Measurements from ENCODE around the gene PIGW. TPM values are rescaled to one million over a fixed set of nuclear protein-coding genes. Genes with fewer than 3 reads are reported as not detected.

Gene PIGW
- total and polyA plus RNA-seq, 2 experiments from 2014 or later, result 5.5 to 15.8 TPM

GRCh38 chr17:36546418-36547093 lies 11.8 kb downstream of the PIGW start:
- peaks cover 6% of the 10 kb centered on the region for H3K36me3 Mint-ChIP-seq (ENCODE audit: low read depth)
- H3K27ac Mint-ChIP-seq, result peak overlapping the region; percentile 98
- H3F3A ChIP-seq (replicated peaks; ENCODE audit: low read depth), result peaks cover 9% of the 10 kb centered on the region
- TF ChIP-seq CREB1 (CRISPR knock-in tag; IDR thresholded peaks at IDR 0.05; ENCODE audit: low read depth), result no peak
- TF ChIP-seq ZNF462 (CRISPR knock-in tag; IDR thresholded peaks at IDR 0.05), result no peak
- TF ChIP-seq EZH2 (IDR thresholded peaks at IDR 0.05; ENCODE audit: low read depth, unreplicated experiment), result no peak
- no peak for TF ChIP-seq JUNB (IDR thresholded peaks at IDR 0.05; ENCODE audit: unreplicated experiment)
- TF ChIP-seq ETS1 (IDR thresholded peaks at IDR 0.05), result no peak
- no peak for TF ChIP-seq EZH2phosphoT487 (IDR thresholded peaks at IDR 0.05; ENCODE audit: unreplicated experiment)
- TF ChIP-seq NANOG (IDR thresholded peaks at IDR 0.05; ENCODE audit: borderline replicate concordance), result no peak
- no peak for TF ChIP-seq POLR2AphosphoS5 (IDR thresholded peaks at IDR 0.05; ENCODE audit: low read depth)
- no peak for TF ChIP-seq CTCF (conservative IDR thresholded peaks at IDR 0.05; ENCODE audit: low read depth in 2 of 2)
- TF ChIP-seq STAT1 (IDR thresholded peaks at IDR 0.05; ENCODE audit: unreplicated experiment), result no peak
- no peaks in the 10 kb centered on the region for H3K9me3 Mint-ChIP-seq
- DNase-seq (ENCODE audit: low spot score) (no peak), ATAC-seq (no peak)
- H3K79me2 ChIP-seq (replicated peaks; ENCODE audit: insufficient read depth), result peaks cover 70% of the 10 kb centered on the region
- H3K9me2 ChIP-seq (ENCODE audit: insufficient read depth), result no peaks in the 10 kb centered on the region
- H3K4me3 Mint-ChIP-seq, result peak overlapping the region; percentile 95
- H3K27ac ChIP-seq (ENCODE audit: low read depth), result peak overlapping the region; percentile 96
- no peaks in the 10 kb centered on the region for H3K27me3 ChIP-seq (ENCODE audit: insufficient read depth)
- no peak overlapping the region for H2AFZ ChIP-seq
- H3K4me3 ChIP-seq, result peak overlapping the region; percentile 84
- H4K20me1 ChIP-seq (replicated peaks; ENCODE audit: insufficient read depth), result peaks cover 17% of the 10 kb centered on the region
- peak overlapping the region; percentile 91 for H3K4me2 ChIP-seq
- no peaks in the 10 kb centered on the region for H3K36me3 ChIP-seq (ENCODE audit: insufficient read depth)
- peaks cover 24% of the 10 kb centered on the region for H3K4me1 ChIP-seq (ENCODE audit: insufficient read depth)
- peaks cover 12% of the 10 kb centered on the region for H3K27me3 Mint-ChIP-seq (ENCODE audit: insufficient read depth, low read depth, poor library complexity)
- H3K4me1 Mint-ChIP-seq, result peaks cover 16% of the 10 kb centered on the region; the same call in 2 of the 3 replicates
